HG03558 (cell line): Measurements from ENCODE around the gene IDH2.

Experiments used
- ATAC-seq: cut with Tn5 transposase; IDR thresholded peaks from one replicate; pipeline ENCODE4 v1.9.1; 2021; ENCODE audit warnings: moderate number of reproducible peaks; ENCODE audit not compliant: unreplicated experiment; ENCODE audit errors: extremely low read depth

Gene IDH2

GRCh38 chr15:90033448-90033847 lies 68.8 kb downstream of the IDH2 start:
- ATAC-seq: no peak
